ENCODE data around the gene GRIN1.

GRCh38 chr9:137095664-137096517 is 43.1 kb upstream of the GRIN1 start:
- peak; percentile 69 for TF ChIP-seq CTCF (conservative IDR thresholded peaks at IDR 0.05; ENCODE audit: low read length)
- no peak for TF ChIP-seq EZH2phosphoT487 (IDR thresholded peaks at IDR 0.05; ENCODE audit: borderline replicate concordance)
